Limb (tissue), 2 donors: ENCODE results near the gene COG5.
"Not testable (repeated sequence)": the region's sequence is repeated elsewhere in the genome, so short reads cannot be mapped to it uniquely, and the experiment has no call there.

ENCODE experiments used
- DNase-seq, 2 donors: peaks; one replicate each; pipeline ENCODE4 v3.0.0-alpha.2; 2016; ENCODE audit errors: extremely low spot score in 2 of 2

The COG5 gene

GRCh38 chr7:107579885-107580715, 16.4 kb upstream of the COG5 start, which contains the start of gene BCAP29:
TSS of gene BCAP29 (plus strand) at chr7:107580246. CDS start at chr7:107580773, 527 bp downstream.
- DNase-seq = peak; percentile 78 to 83

GRCh38 chr7:107579554-107579884, 15.8 kb upstream of the COG5 start:
- no peak for DNase-seq

GRCh38 chr7:107573537-107573936, 9.8 kb upstream of the COG5 start:
- no peak for DNase-seq

GRCh38 chr7:107570298-107570697, 6.6 kb upstream of the COG5 start:
- no peak for DNase-seq

- no peak for DNase-seq
Measured at GRCh38 chr7:107564553-107565298, 1.0 kb upstream of the COG5 start.

GRCh38 chr7:107563081-107563774, 492 bp downstream of the COG5 start:
- peak in 1 of 2 donors; percentile 22 for DNase-seq

- DNase-seq = no peak
Measured at GRCh38 chr7:107560898-107561516, 2.7 kb downstream of the COG5 start.

- DNase-seq = no peak
Measured at GRCh38 chr7:107559864-107560263, 3.9 kb downstream of the COG5 start.

- DNase-seq = no peak
Measured at GRCh38 chr7:107555893-107556292, 7.8 kb downstream of the COG5 start.

GRCh38 chr7:107551936-107552335, 11.8 kb downstream of the COG5 start:
- no peak for DNase-seq

- DNase-seq = no peak
Measured at GRCh38 chr7:107544848-107545591, 18.7 kb downstream of the COG5 start.

GRCh38 chr7:107543338-107543993, 20.3 kb downstream of the COG5 start:
- no peak for DNase-seq

- DNase-seq = no peak
Measured at GRCh38 chr7:107538001-107538400, 25.7 kb downstream of the COG5 start.

GRCh38 chr7:107537228-107537627, 26.5 kb downstream of the COG5 start:
- not testable (repeated sequence) for DNase-seq

- no peak for DNase-seq
Measured at GRCh38 chr7:107534139-107534538, 29.6 kb downstream of the COG5 start.

- no peak for DNase-seq
Measured at GRCh38 chr7:107530751-107531150, 33.0 kb downstream of the COG5 start.

- DNase-seq = no peak
Measured at GRCh38 chr7:107528461-107528860, 35.3 kb downstream of the COG5 start.

- DNase-seq = no peak
Measured at GRCh38 chr7:107527196-107527595, 36.5 kb downstream of the COG5 start.

- no peak for DNase-seq
Measured at GRCh38 chr7:107526672-107527071, 37.0 kb downstream of the COG5 start.

- peak in 1 of 2 donors; percentile 32 for DNase-seq
Measured at GRCh38 chr7:107506674-107507339, 56.9 kb downstream of the COG5 start.
